Immature natural killer cell (primary cell): ENCODE data around the gene CDX1. TPM values are rescaled to one million over a fixed set of nuclear protein-coding genes. Genes with fewer than 3 reads are reported as not detected.

Experiments used
- DNase-seq, 3 donors: peaks; one replicate each; pipeline ENCODE4 v3.0.0; 2022; ENCODE audit warnings: mixed read lengths in 1 of 3
- H3K27ac Mint-ChIP-seq, 6 donors: one replicate each; pipeline ENCODE4 v1.8.0; 2020; ENCODE audit warnings: mixed read lengths in 6 of 6, mild to moderate bottlenecking in 5 of 6, inconsistent platforms in 4 of 6, moderate library complexity in 3 of 6
- H3K27me3 Mint-ChIP-seq, 3 donors: one replicate each; pipeline ENCODE4 v1.8.0; 2020 to 2021; ENCODE audit warnings: low read depth in 3 of 3, mild to moderate bottlenecking in 3 of 3, mixed read lengths in 3 of 3, moderate library complexity in 3 of 3, inconsistent platforms in 1 of 3
- H3K36me3 Mint-ChIP-seq, 3 donors: one replicate each; pipeline ENCODE4 v1.8.0; 2020; ENCODE audit warnings: mixed read lengths in 3 of 3, inconsistent platforms in 2 of 3, mild to moderate bottlenecking in 2 of 3
- H3K4me1 Mint-ChIP-seq, 2 donors: one replicate each; pipeline ENCODE4 v1.8.0; 2020; ENCODE audit warnings: inconsistent platforms in 2 of 2, mild to moderate bottlenecking in 2 of 2, mixed read lengths in 2 of 2, moderate library complexity in 1 of 2
- H3K4me3 Mint-ChIP-seq, 5 donors: one replicate each; pipeline ENCODE4 v1.8.0; 2020; ENCODE audit warnings: mild to moderate bottlenecking in 5 of 5, mixed read lengths in 5 of 5, inconsistent platforms in 3 of 5, moderate library complexity in 3 of 5
- H3K9me3 Mint-ChIP-seq, 6 donors: one replicate each; pipeline ENCODE4 v1.8.0; 2020; ENCODE audit warnings: mild to moderate bottlenecking in 6 of 6, mixed read lengths in 6 of 6, inconsistent platforms in 4 of 6, moderate library complexity in 3 of 6
- polyA plus RNA-seq, 3 donors: library from polyadenylated mRNA; unstranded; fragments of 300-500 nt; fragmentation: Illumina TruSeq; gene quantifications; one replicate each; pipeline ENCODE4 v1.2.3, GENCODE V29; 2021

CDX1 gene
- polyA plus RNA-seq, 3 donors from 2014 or later: not detected

DNA sequence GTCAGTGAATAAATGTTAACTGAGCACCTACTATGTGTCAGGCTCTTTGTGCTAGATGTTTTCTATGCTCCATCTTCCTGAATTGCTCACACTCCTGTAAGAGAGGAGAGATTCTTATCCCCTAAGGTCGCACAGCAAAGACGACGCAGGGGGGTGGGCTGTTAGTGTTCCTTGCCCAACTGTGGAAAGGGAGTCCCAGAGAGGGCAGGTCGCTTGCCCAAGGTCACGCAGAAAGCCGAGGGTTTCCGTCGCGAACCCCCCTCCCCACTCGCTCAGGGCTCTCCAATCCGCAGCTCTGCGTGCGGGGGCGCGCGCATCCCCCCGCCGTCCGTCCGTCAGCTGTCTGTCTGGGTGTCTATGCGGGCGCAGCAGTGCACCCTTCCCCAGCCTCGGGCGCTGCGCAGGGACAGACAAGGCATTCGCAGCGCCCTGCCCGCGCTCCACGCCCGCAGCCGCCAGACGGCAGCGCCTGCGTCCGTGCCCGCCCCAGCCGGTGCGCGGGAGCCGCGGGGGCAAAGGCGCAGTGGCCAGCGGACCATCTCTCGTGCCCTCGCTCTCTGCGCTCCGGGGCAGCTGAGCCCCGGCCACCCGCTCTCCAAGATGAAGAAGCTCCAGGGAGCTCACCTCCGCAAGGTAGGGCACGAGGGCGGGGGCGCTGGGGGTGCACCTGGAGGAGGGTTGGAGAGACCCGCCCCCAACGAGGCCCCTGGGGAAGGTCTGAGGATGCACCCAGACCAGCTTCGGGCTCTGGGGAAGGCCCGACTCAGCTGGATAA is 23.3 kb downstream of the CDX1 start, which contains the start of gene SLC6A7:
Gene SLC6A7 (plus strand): TSS at position 335 of the 775 bp plus-strand sequence. CDS start 266 bp downstream, at position 601.
- no peak for DNase-seq
- H3K27me3 Mint-ChIP-seq: peaks cover 6 to 17% (median 16%) of the 10 kb centered on the region in 3 donors
- H3K27ac Mint-ChIP-seq: no peak within 1 kb of the TSS
- H3K9me3 Mint-ChIP-seq: no peaks in the 10 kb centered on the region
- no peaks in the 10 kb centered on the region for H3K4me1 Mint-ChIP-seq
- no peaks in the 10 kb centered on the region for H3K36me3 Mint-ChIP-seq
- no peak within 1 kb of the TSS for H3K4me3 Mint-ChIP-seq

DNA sequence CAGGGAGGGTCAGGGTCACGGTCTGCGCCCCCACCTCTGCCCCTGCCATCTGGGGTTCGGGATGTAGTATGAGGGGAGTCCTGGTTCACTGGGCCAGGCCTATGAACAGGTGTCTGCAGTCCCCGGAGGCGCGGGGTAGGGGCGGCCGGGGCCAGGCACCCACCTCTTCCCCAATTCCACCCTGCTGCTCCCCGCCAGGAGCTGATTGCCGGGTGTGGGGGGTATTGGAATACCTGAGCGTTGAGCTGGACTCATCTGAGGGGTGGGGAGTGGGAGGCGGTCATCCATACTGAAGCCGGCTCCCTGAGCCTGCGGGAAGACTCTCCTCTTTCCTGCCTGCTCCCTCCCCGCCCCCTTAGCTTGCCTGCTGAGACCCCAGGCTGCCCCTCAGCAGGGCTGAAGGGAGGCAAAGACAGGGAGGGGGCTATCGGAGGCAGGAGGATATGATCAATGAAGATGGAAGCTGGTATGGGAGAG is 24.0 kb downstream of the CDX1 start:
- no peak overlapping the region for H3K27ac Mint-ChIP-seq
- no peak overlapping the region for H3K4me3 Mint-ChIP-seq
- peaks cover 6 to 17% (median 17%) of the 10 kb centered on the region in 3 donors for H3K27me3 Mint-ChIP-seq
- H3K36me3 Mint-ChIP-seq: no peaks in the 10 kb centered on the region
- no peaks in the 10 kb centered on the region for H3K9me3 Mint-ChIP-seq
- no peaks in the 10 kb centered on the region for H3K4me1 Mint-ChIP-seq
- no peak for DNase-seq

GRCh38 chr5:150190987-150191386 is 24.4 kb downstream of the CDX1 start:
- no peak for DNase-seq
- H3K4me1 Mint-ChIP-seq: no peaks in the 10 kb centered on the region
- peaks cover 7 to 17% (median 17%) of the 10 kb centered on the region in 3 donors for H3K27me3 Mint-ChIP-seq
- H3K9me3 Mint-ChIP-seq: no peaks in the 10 kb centered on the region
- H3K27ac Mint-ChIP-seq: no peak overlapping the region
- no peaks in the 10 kb centered on the region for H3K36me3 Mint-ChIP-seq
- no peak overlapping the region for H3K4me3 Mint-ChIP-seq

DNA sequence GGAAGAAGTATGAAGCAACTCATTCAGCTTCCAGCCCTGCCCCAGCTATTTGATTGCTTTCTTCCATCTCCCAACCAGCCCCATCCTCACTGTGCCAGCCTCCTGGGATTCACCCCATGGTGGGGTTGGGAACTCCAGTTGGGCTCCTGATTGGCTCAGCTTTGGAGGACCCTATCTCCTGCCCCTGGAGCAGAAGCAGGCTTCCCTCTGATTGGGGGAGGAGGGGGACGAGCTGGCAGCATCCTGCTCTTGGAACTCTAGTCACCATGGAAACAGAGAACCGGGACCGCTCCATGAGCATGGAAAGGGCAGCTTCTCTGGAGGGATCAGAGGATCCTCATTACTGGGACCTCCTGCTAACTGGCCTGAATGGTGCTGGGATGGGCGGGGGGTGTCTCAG is 25.9 kb downstream of the CDX1 start:
- Mint-ChIP-seq H3K27ac (no peak overlapping the region), H3K4me3 (no peak overlapping the region), H3K36me3 (no peaks in the 10 kb centered on the region), H3K27me3 (peaks cover 7 to 17% (median 14%) of the 10 kb centered on the region in 3 donors), H3K9me3 (no peaks in the 10 kb centered on the region), H3K4me1 (no peaks in the 10 kb centered on the region)
- DNase-seq: no peak

- Mint-ChIP-seq H3K27ac (no peak overlapping the region), H3K36me3 (peaks cover 0 to 4% (median 0%) of the 10 kb centered on the region in 3 donors), H3K4me1 (no peaks in the 10 kb centered on the region), H3K27me3 (peaks cover 6 to 22% (median 11%) of the 10 kb centered on the region in 3 donors), H3K4me3 (no peak overlapping the region), H3K9me3 (no peaks in the 10 kb centered on the region)
- DNase-seq: no peak
Measured at GRCh38 chr5:150195736-150196485, 29.3 kb downstream of the CDX1 start.

GRCh38 chr5:150196514-150196913 is 29.9 kb downstream of the CDX1 start:
- Mint-ChIP-seq H3K27ac (no peak overlapping the region), H3K36me3 (peaks cover 0 to 4% (median 0%) of the 10 kb centered on the region in 3 donors), H3K9me3 (no peaks in the 10 kb centered on the region), H3K4me1 (no peaks in the 10 kb centered on the region), H3K27me3 (peaks cover 2 to 20% (median 9%) of the 10 kb centered on the region in 3 donors), H3K4me3 (no peak overlapping the region)
- DNase-seq: no peak

- Mint-ChIP-seq H3K4me1 (no peaks in the 10 kb centered on the region), H3K27me3 (peaks cover 2 to 17% (median 7%) of the 10 kb centered on the region in 3 donors), H3K9me3 (no peaks in the 10 kb centered on the region), H3K36me3 (peaks cover 0 to 4% (median 0%) of the 10 kb centered on the region in 3 donors), H3K27ac (no peak overlapping the region), H3K4me3 (no peak overlapping the region)
- no peak for DNase-seq
Measured at GRCh38 chr5:150196986-150197385, 30.4 kb downstream of the CDX1 start.

DNA sequence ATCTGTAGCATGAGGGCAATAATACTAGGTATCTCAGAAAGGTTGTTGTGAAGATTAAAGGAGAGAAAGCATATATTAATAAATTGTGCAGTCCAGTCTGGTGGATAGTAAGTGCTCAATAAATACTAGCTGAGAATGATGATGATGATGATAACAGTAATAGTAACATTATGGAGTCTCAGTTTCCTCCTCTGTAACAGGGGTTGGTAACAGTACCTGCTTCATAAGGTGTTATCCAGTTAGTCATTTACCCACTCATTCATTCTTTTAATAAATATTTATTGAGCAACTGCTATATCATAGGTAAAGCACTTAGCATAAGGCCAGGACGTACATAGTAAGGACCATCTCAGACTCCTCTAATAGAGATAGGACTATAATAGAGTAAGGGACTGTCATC is 30.9 kb downstream of the CDX1 start:
- peaks cover 4 to 17% (median 7%) of the 10 kb centered on the region in 3 donors for H3K27me3 Mint-ChIP-seq
- no peak overlapping the region for H3K27ac Mint-ChIP-seq
- H3K9me3 Mint-ChIP-seq: no peaks in the 10 kb centered on the region
- H3K36me3 Mint-ChIP-seq: peaks cover 0 to 4% (median 0%) of the 10 kb centered on the region in 3 donors
- DNase-seq: no peak
- H3K4me3 Mint-ChIP-seq: no peak overlapping the region
- H3K4me1 Mint-ChIP-seq: no peaks in the 10 kb centered on the region

DNA sequence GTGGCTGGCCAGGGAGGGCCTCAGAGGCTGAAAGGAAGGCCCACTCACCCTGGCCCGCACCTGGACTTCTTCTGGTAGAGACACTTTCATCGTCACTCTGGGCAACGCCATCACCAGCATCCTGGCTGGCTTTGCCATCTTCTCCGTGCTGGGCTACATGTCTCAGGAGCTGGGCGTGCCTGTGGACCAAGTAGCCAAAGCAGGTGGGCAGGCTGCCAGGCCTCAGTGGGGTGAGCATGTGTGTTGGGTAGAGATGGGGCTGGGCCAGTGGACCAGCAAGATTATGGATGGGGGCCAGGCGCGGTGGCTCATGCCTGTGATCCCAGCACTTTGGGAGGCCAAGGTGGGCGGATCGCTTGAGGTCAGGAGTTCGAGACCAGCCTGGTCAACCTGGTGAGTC is 35.9 kb downstream of the CDX1 start:
- Mint-ChIP-seq H3K9me3 (no peaks in the 10 kb centered on the region), H3K4me3 (no peak overlapping the region), H3K27ac (no peak overlapping the region), H3K36me3 (peaks cover 0 to 4% (median 0%) of the 10 kb centered on the region in 3 donors), H3K4me1 (peaks cover 0 to 2% of the 10 kb centered on the region in 2 donors), H3K27me3 (peaks cover 2 to 16% (median 4%) of the 10 kb centered on the region in 3 donors)
- DNase-seq: no peak

- no peaks in the 10 kb centered on the region for H3K9me3 Mint-ChIP-seq
Measured at GRCh38 chr5:150203832-150204589, 37.4 kb downstream of the CDX1 start.

DNA sequence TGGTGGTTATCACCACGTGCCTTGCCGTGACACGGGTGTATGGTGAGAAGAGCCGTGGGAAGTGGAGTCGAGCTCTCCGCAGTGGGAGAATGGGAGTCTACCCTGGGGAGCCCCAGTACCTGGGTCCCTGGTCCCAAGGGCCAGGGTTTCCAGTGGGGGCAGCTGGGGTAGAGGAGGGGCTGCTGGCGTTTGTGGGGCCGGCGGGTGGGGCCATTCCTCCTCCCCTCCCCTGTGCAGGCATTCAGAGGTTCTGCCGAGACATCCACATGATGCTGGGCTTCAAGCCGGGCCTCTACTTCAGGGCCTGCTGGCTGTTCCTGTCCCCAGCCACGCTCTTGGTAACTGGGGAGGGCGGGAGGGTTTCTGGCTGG is 38.0 kb downstream of the CDX1 start:
- no peak overlapping the region for H3K4me3 Mint-ChIP-seq
- H3K36me3 Mint-ChIP-seq: peaks cover 0 to 4% (median 0%) of the 10 kb centered on the region in 3 donors
- DNase-seq: no peak

More at GRCh38 chr5:150203832-150204589, 37.4 kb downstream of the CDX1 start:
- H3K27me3 Mint-ChIP-seq: peaks cover 4 to 19% (median 7%) of the 10 kb centered on the region in 3 donors
- H3K27ac Mint-ChIP-seq: peak overlapping the region in 1 of 6 donors; percentile 40
- peaks cover 0 to 4% (median 0%) of the 10 kb centered on the region in 3 donors for H3K36me3 Mint-ChIP-seq
- H3K4me1 Mint-ChIP-seq: peaks cover 10 to 17% of the 10 kb centered on the region in 2 donors
- no peak for DNase-seq
- H3K4me3 Mint-ChIP-seq: no peak overlapping the region

DNA sequence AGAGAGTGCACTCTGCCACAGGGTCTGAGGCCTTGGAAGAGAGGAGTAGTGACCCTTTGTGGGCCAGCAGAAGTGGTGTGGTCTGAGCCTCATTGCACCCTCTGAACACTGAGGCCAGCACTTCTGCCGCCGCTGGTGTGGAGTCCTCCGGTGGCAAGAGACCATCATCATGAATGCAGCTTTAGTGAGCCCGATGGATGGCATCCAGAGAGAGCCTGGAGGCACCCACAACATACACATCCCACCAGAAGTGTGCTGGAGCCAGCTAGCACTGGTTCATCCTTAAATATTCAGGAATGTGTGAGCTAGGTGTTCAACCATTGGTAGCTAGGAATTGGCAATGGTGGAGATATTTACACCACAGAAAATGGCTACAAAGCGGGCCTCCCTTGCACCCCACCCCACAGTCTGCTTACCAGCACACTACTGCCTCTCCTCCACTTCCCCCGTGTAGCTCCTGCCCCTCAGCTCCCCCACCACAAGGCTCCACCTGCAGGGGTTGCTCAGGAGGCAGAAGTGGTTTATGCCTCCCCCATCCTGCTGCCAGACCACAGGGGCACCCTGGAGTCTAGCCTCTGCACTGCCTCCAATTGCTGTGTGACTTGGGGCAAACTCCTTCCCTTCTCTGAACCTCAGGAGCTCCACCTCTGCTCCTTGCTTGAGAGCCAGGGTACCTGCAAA is 39.7 kb downstream of the CDX1 start:
- peaks cover 12 to 17% (median 14%) of the 10 kb centered on the region in 3 donors for H3K27me3 Mint-ChIP-seq
- no peak for DNase-seq
- no peak overlapping the region for H3K4me3 Mint-ChIP-seq
- no peak overlapping the region for H3K27ac Mint-ChIP-seq
- H3K4me1 Mint-ChIP-seq: peaks cover 17 to 26% of the 10 kb centered on the region in 2 donors
- H3K9me3 Mint-ChIP-seq: no peaks in the 10 kb centered on the region
- no peaks in the 10 kb centered on the region for H3K36me3 Mint-ChIP-seq

More for the DNA sequence above, 38.0 kb downstream of the CDX1 start:
- no peak overlapping the region for H3K27ac Mint-ChIP-seq
- no peaks in the 10 kb centered on the region for H3K9me3 Mint-ChIP-seq
- H3K27me3 Mint-ChIP-seq: peaks cover 7 to 23% (median 13%) of the 10 kb centered on the region in 3 donors
- H3K4me1 Mint-ChIP-seq: peaks cover 16 to 23% of the 10 kb centered on the region in 2 donors

DNA sequence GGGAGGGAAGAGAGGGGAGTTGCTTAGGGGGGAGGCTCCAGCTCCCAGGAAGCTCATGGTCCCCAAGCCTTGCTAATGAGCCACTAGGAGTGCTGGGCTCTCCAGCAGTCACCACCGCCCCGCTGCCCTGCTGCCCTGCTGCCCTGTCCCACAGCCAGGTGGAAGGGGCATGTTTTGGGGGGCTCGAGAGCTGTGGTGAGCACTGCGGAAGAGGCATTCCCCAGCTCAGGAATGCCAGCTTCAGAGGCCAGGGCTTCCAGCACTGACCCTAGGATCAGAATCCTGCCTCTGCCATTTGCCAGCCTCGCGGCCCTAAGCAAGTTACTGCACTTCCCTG is 40.2 kb downstream of the CDX1 start:
- no peaks in the 10 kb centered on the region for H3K36me3 Mint-ChIP-seq
- peaks cover 12 to 17% (median 14%) of the 10 kb centered on the region in 3 donors for H3K27me3 Mint-ChIP-seq
- H3K4me3 Mint-ChIP-seq: no peak overlapping the region
- H3K9me3 Mint-ChIP-seq: no peaks in the 10 kb centered on the region
- no peak for DNase-seq
- no peak overlapping the region for H3K27ac Mint-ChIP-seq
- peaks cover 17 to 26% of the 10 kb centered on the region in 2 donors for H3K4me1 Mint-ChIP-seq
